PFSK-1 (cell line): Measurements from ENCODE around the gene RFT1.

Source experiments
- FOXP2 ChIP-seq: optimal IDR thresholded peaks from 2 replicates; pipeline ENCODE3; 2011; ENCODE audit warnings: borderline replicate concordance, control low read depth, inconsistent platforms; ENCODE audit not compliant: insufficient read depth; ENCODE audit errors: extremely low read length, extremely low read depth
- POLR2AphosphoS5 ChIP-seq: IDR thresholded peaks from 2 replicates; pipeline ENCODE4 v1.6.1; 2012; ENCODE audit warnings: low read depth, mild to moderate bottlenecking, control low read depth, low read length, moderate library complexity
- SIN3A ChIP-seq: IDR thresholded peaks from 2 replicates; pipeline ENCODE4 v1.6.1; 2012; ENCODE audit warnings: mild to moderate bottlenecking, low read length, moderate library complexity, borderline replicate concordance; ENCODE audit not compliant: insufficient read depth
- TAF1 ChIP-seq: IDR thresholded peaks from 2 replicates; pipeline ENCODE4 v1.6.1; 2012; ENCODE audit warnings: low read length, control low read depth, borderline replicate concordance; ENCODE audit not compliant: insufficient read depth

GRCh38 chr3:53166206-53166605, 36.0 kb upstream of the RFT1 start:
- TF ChIP-seq POLR2AphosphoS5 (no peak), FOXP2 (no peak), TAF1 (no peak), SIN3A (no peak)
